Stomach (tissue), 9 donors: ENCODE measurements around the gene PHOSPHO1. TPM values are rescaled to one million over a fixed set of nuclear protein-coding genes. Genes with fewer than 3 reads are reported as not detected.

Experiments
- DNase-seq, 2 donors: peaks; one replicate each; pipeline versions ENCODE4 v3.0.0 to v3.0.0-alpha.2; 2013 to 2019
- H3K27ac ChIP-seq, 5 donors: fragments of 200-600 bp in 4 of 5; sonication (generic) in 4 of 5; one replicate each; pipeline ENCODE4 v1.5.1; 2013 to 2019; ENCODE audit warnings: mild to moderate bottlenecking in 1 of 5, moderate library complexity in 1 of 5
- H3K27me3 ChIP-seq, 3 donors: fragments of 200-600 bp; sonication (generic); one replicate each; pipeline ENCODE4 v1.5.1; 2017 to 2019; ENCODE audit warnings: mixed run types in 1 of 3
- H3K36me3 ChIP-seq, 4 donors: fragments of 200-600 bp; sonication (generic); 1 replicate in 3 of 4; 2 replicates in 1 of 4; pipeline ENCODE4 v1.5.1; 2016 to 2019
- H3K4me1 ChIP-seq, 4 donors: fragments of 200-600 bp; sonication (generic); one replicate each; pipeline ENCODE4 v1.5.1; 2016 to 2019
- H3K4me3 ChIP-seq, 4 donors: fragments of 200-600 bp; sonication (generic) in 3 of 4; one replicate each; pipeline ENCODE4 v1.5.1; 2016 to 2019; ENCODE audit warnings: mild to moderate bottlenecking in 1 of 4
- H3K9me3 ChIP-seq, 4 donors: fragments of 200-600 bp; sonication (generic); one replicate each; pipeline ENCODE4 v1.5.1; 2016 to 2019
- CTCF ChIP-seq, 7 experiments: fragments of 450-650 bp in 4 of 7; fragments of 200-600 bp in 3 of 7; sonication (generic) in 3 of 7; IDR thresholded peaks; one replicate each; pipeline ENCODE4 v1.5.1; 2016 to 2019; ENCODE audit warnings: antibody characterized with exemption in 7 of 7, control low read depth in 2 of 7, mild to moderate bottlenecking in 1 of 7
- EP300 ChIP-seq: sonication (generic); formaldehyde crosslinking; IDR thresholded peaks from one replicate; pipeline ENCODE4 v1.6.1; 2017; ENCODE audit warnings: antibody characterized with exemption
- POLR2A ChIP-seq, 4 donors: fragments of 450-650 bp; IDR thresholded peaks; one replicate each; pipeline ENCODE4 v1.6.1; 2016; ENCODE audit warnings: antibody characterized with exemption in 4 of 4, control low read depth in 2 of 4, mild to moderate bottlenecking in 1 of 4, moderate library complexity in 1 of 4
- POLR2AphosphoS5 ChIP-seq, 3 donors: sonication (generic); formaldehyde crosslinking; IDR thresholded peaks; one replicate each; pipeline ENCODE4 v1.6.1; 2016; ENCODE audit warnings: antibody characterized with exemption in 3 of 3
- WGBS, 5 donors: extraction: QIAGEN DNeasy Blood & Tissue Kit in 3 of 5; methylation state at CpG; one replicate each; pipeline versions ENCODE4 v1.1.5 to v1.1.7; 2013 to 2018; 5-methylcytosine and 5-hydroxymethylcytosine counted together
- intact Hi-C: fragments of 100-400 bp; cut with DNase I; formaldehyde crosslinking; loops from one replicate; pipeline ENCODE4 v1.15.1; 2023; ENCODE audit warnings: low total_unique reads
- polyA plus RNA-seq, 3 donors: library from polyadenylated mRNA; stranded (reverse); fragments of 200-250 nt; gene quantifications; one replicate each; pipeline ENCODE4 v1.2.3, GENCODE V29; 2013
- total RNA-seq, 5 donors: library from RNA; depleted of rRNA; stranded (reverse); fragments of >200 nt; gene quantifications; one replicate each; pipeline versions ENCODE4 v1.1.0 to v1.2.3, GENCODE V29; 2014 to 2016
- donor health status: healthy with polysubstance abuse.
- donor health status: Bipolar disorder and iron deficiency.
- donor health status: healthy.

PHOSPHO1 gene
- total and polyA plus RNA-seq, 8 donors: 0.35 to 7.7 (median 1.7) TPM; not detected in 5

GRCh38 chr17:49219987-49220386 lies 10.6 kb downstream of the PHOSPHO1 start:
- no peak for DNase-seq
- H3K27me3 ChIP-seq: peaks cover 15 to 77% (median 41%) of the 10 kb centered on the region in 3 donors
- H3K4me3 ChIP-seq: no peak overlapping the region
- TF ChIP-seq CTCF (IDR thresholded peaks at IDR 0.05): no peak
- no peak for TF ChIP-seq POLR2A (IDR thresholded peaks at IDR 0.05)
- TF ChIP-seq EP300: no peak
- TF ChIP-seq POLR2AphosphoS5 (IDR thresholded peaks at IDR 0.05): no peak
- WGBS, 5 donors: 57 to 84% (median 67%) methylated on average over 7 to 15 of the region's 15 CpGs
- H3K36me3 ChIP-seq: peaks cover 0 to 4% (median 0%) of the 10 kb centered on the region in 4 donors
- H3K27ac ChIP-seq: peak overlapping the region in 4 of 5 donors; percentile 21 to 73 (median 50)
- no peaks in the 10 kb centered on the region for H3K9me3 ChIP-seq
- intact Hi-C loops: loop anchor here (10.0 kb wide), 1 partner anchor 55 kb away; no protein-coding TSS in a partner anchor
- H3K4me1 ChIP-seq: peaks cover 20 to 79% (median 41%) of the 10 kb centered on the region in 4 donors

GRCh38 chr17:49218941-49219913 lies 11.4 kb downstream of the PHOSPHO1 start:
- H3K36me3 ChIP-seq: peaks cover 0 to 4% (median 0%) of the 10 kb centered on the region in 4 donors
- peaks cover 7 to 69% (median 34%) of the 10 kb centered on the region in 3 donors for H3K27me3 ChIP-seq
- H3K4me1 ChIP-seq: peaks cover 19 to 79% (median 41%) of the 10 kb centered on the region in 4 donors
- intact Hi-C loops: no loop called here
- WGBS, 5 donors: 30 to 84% (median 43%) methylated on average over 10 to 37 of the region's 37 CpGs
- TF ChIP-seq POLR2A (IDR thresholded peaks at IDR 0.05) (no peak), CTCF (IDR thresholded peaks at IDR 0.05) (no peak)
- H3K9me3 ChIP-seq: no peaks in the 10 kb centered on the region
- H3K4me3 ChIP-seq: no peak overlapping the region
- DNase-seq: peak in 1 of 2 donors; percentile 30
- H3K27ac ChIP-seq: peak overlapping the region; percentile 21 to 73 (median 55)

DNA sequence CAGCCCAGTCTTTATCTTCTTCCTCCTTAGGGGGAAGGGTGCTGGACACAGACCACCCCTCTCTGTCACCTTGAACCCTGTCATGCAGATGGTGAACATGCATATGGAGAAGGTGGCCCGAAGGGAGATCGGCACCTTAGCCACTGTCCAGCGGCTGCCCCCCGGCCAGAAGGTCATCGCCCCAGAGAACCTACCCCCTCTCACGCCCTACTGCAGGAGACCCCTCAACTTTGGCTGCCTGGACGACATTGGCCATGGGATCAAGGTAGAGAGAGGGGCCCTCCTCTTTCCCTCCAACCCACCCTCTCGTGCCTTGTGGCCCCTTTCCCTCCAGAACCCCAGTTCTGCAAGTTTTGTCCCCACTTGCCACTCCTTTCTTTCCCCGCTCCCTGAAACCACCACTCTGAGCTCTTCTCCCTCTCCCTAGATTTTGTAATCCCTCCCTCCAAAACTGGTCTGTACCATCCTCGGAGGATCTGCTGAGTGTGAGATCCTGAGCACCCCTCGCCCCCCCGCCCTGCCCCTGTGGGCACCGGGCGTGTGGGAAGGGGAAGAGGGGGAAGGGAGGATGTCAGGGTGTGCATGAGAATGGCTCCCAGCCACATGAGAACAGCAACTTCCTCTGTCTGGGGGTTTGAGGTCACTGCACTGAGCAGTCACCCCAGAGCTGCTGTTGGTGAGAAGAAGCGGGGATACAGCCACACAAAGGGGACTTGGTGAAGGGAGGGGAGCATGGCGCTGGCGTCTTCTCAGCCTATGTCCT lies 12.8 kb downstream of the PHOSPHO1 start:
- TF ChIP-seq POLR2AphosphoS5 (IDR thresholded peaks at IDR 0.05): peak in 2 of 3 donors; percentile 53 to 54
- no peak for TF ChIP-seq CTCF (IDR thresholded peaks at IDR 0.05)
- Histone ChIP-seq H3K27me3 (peaks cover 5 to 55% (median 20%) of the 10 kb centered on the region in 3 donors), H3K4me1 (peaks cover 10 to 69% (median 33%) of the 10 kb centered on the region in 4 donors), H3K4me3 (peak overlapping the region in 1 of 4 donors; percentile 6), H3K27ac (peak overlapping the region; percentile 10 to 73 (median 55)), H3K36me3 (peaks cover 0 to 4% (median 0%) of the 10 kb centered on the region in 4 donors), H3K9me3 (no peaks in the 10 kb centered on the region)
- DNase-seq: peak; percentile 49 to 72
- 61 to 74% (median 69%) methylated on average over 16 to 17 of the region's 17 CpGs for WGBS, 5 donors
- intact Hi-C loops: no loop called here
